WERI-Rb-1 (cell line): ENCODE results near the gene CCN6.
"Not testable (repeated sequence)": the region's sequence is repeated elsewhere in the genome, so short reads cannot be mapped to it uniquely, and the experiment has no call there.

ENCODE experiments used
- DNase-seq: peaks from one replicate; pipeline ENCODE4 v3.0.0-alpha.2; 2020
- H3K27ac ChIP-seq: fragments of 250-450 bp; sonication (Bioruptor Pico); 2 replicates; pipeline ENCODE4 v1.5.1; 2020; ENCODE audit warnings: mild to moderate bottlenecking, moderate library complexity
- H3K27me3 ChIP-seq: fragments of 250-450 bp; sonication (Bioruptor Pico); 2 replicates; pipeline ENCODE4 v1.5.1; 2021; ENCODE audit warnings: mild to moderate bottlenecking, low read depth, moderate library complexity; ENCODE audit not compliant: insufficient read depth, severe bottlenecking
- H3K36me3 ChIP-seq: fragments of 250-450 bp; sonication (Bioruptor Pico); 2 replicates; pipeline ENCODE4 v1.5.1; 2020; ENCODE audit warnings: mild to moderate bottlenecking, moderate library complexity
- H3K4me3 ChIP-seq: 2 replicates; pipeline ENCODE4 v1.5.1; 2011; ENCODE audit warnings: low read depth, mild to moderate bottlenecking, control low read depth, low read length
- H3K9me3 ChIP-seq: fragments of 250-450 bp; sonication (Bioruptor Pico); 2 replicates; pipeline ENCODE4 v1.5.1; 2021; ENCODE audit warnings: mild to moderate bottlenecking, moderate library complexity; ENCODE audit not compliant: severe bottlenecking
- TF ChIP-seq, protein P1 (sequence below): IDR thresholded peaks from 2 replicates; pipeline ENCODE4 v1.5.1; 2011; ENCODE audit warnings: low read depth, mild to moderate bottlenecking, control low read depth, inconsistent platforms, low read length

The CCN6 gene

DNA sequence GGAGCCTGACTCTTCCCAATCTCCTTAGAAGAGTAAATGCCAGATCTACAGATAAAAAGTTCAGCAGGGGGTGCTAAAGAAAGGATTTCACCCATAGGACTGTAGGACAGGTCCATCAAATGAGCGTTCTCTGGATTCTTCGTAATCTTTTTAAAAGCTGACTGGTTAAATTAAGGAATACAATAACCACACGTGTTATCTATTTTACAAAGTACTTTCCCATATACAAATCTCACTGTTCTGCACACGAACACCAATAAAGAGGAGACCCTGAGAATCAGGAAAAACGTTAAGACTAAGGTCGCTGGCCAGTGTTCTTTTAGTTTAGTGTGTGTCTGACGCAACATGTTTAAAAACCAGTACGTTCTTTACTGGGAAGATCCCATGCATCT, 32.8 kb downstream of the CCN6 start:
- Histone ChIP-seq H3K4me3 (peak overlapping the region; percentile 99), H3K36me3 (peaks cover 7% of the 10 kb centered on the region), H3K27me3 (no peaks in the 10 kb centered on the region), H3K27ac (peak overlapping the region; percentile 73), H3K9me3 (no peaks in the 10 kb centered on the region)
- TF ChIP-seq, protein P1, sequence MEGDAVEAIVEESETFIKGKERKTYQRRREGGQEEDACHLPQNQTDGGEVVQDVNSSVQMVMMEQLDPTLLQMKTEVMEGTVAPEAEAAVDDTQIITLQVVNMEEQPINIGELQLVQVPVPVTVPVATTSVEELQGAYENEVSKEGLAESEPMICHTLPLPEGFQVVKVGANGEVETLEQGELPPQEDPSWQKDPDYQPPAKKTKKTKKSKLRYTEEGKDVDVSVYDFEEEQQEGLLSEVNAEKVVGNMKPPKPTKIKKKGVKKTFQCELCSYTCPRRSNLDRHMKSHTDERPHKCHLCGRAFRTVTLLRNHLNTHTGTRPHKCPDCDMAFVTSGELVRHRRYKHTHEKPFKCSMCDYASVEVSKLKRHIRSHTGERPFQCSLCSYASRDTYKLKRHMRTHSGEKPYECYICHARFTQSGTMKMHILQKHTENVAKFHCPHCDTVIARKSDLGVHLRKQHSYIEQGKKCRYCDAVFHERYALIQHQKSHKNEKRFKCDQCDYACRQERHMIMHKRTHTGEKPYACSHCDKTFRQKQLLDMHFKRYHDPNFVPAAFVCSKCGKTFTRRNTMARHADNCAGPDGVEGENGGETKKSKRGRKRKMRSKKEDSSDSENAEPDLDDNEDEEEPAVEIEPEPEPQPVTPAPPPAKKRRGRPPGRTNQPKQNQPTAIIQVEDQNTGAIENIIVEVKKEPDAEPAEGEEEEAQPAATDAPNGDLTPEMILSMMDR, result peak; percentile 19; the same call in 1 of the 2 replicates
- peak; percentile 8 for DNase-seq

DNA sequence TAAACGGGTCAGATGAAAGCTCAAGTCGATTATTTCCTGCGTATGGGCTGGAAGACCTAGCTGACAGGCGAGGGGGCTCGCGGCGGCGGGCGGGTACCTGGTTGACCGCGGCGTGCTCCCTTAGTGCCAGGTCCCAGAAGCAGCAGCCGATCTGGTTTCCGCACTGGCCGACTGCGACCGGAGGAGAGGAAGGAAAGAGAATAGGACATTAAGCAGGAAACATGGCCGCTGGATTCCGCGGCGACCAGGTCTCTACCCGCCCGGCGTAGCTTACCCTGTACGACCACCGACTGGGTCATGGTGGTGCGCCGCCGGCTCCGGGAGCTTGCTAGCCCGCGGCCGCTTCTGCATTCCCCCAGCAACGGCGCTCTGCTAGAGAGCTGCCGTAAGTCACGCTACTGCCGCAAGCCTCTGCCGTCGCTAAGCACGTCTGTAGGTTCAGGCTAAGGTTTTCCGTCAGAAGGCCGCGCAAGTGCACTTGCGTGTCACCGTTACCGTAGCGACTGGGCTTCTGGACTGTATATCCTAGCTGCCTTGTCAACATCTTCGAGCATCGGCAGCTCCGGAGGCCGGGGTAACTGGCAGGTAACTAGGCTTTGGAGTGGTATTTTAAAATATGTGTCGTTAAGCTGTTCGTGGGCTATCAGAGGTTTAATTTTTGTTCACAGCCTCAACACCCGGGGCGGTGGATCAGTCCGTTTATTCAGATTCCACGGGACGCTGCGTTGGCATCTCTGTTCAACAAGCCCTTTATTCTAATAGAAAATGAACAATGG, 33.4 kb downstream of the CCN6 start, which contains the start of the genes FAM229B and TUBE1:
TSS of gene FAM229B (plus strand) at position 456 of the 776 bp plus-strand sequence. CDS start 11,693 bp downstream, outside the sequence.
TSS of gene TUBE1 (minus strand) at position 347 of the 776 bp plus-strand sequence. CDS start at position 299, 48 bp downstream.
- TF ChIP-seq, protein P1, result no peak
- Histone ChIP-seq H3K27me3 (no peaks in the 10 kb centered on the region), H3K9me3 (no peaks in the 10 kb centered on the region), H3K27ac (peak within 1 kb of the TSS; percentile 73), H3K36me3 (peaks cover 7% of the 10 kb centered on the region), H3K4me3 (peak within 1 kb of the TSS; percentile 99)
- DNase-seq, result peak; percentile 94

DNA sequence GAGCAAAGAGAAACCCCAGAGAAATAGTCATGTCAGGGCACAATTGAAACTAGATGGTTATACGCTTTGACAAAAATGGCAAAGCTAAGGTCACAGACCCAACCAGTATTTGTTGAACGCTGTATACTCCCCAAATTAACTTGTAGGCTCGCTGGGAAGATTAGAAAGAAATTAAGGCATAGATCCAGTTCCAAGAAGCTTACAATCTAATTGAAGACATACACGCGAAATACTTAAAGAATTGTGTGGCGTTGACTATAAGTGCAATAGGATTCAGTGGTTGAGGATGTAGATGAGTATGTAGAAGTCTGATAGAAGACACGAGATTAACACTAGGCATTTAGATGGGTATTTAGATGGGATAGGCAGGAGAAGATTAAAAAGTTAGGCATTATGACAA, 34.0 kb downstream of the CCN6 start:
- Histone ChIP-seq H3K27ac (no peak overlapping the region), H3K4me3 (peak overlapping the region; percentile 99), H3K36me3 (peaks cover 7% of the 10 kb centered on the region), H3K27me3 (no peaks in the 10 kb centered on the region), H3K9me3 (no peaks in the 10 kb centered on the region)
- TF ChIP-seq, protein P1, result no peak
- no peak for DNase-seq

DNA sequence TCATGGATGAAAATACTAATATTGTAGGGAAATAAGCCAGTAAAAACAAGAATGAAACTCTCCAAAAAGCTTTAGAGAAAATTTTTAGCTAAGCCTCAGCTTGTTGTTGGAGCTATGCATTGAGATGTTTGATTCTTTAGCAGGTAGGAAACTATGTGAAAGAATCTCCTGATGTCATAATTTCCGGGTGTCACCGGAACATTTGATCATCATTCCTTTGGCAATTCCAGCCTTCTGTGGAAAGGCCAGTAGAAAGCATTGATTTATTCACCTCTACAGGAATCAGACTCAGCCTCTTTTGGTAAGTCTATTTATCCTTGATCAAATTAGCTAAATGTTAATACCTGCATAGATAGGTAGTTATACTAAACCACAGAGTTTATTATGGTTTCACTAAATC, 43.0 kb downstream of the CCN6 start:
- H3K4me3 ChIP-seq, result no peak overlapping the region
- no peak for DNase-seq
- H3K27me3 ChIP-seq, result no peaks in the 10 kb centered on the region
- H3K9me3 ChIP-seq, result no peaks in the 10 kb centered on the region
- TF ChIP-seq, protein P1, result no peak
- no peaks in the 10 kb centered on the region for H3K36me3 ChIP-seq
- no peak overlapping the region for H3K27ac ChIP-seq

DNA sequence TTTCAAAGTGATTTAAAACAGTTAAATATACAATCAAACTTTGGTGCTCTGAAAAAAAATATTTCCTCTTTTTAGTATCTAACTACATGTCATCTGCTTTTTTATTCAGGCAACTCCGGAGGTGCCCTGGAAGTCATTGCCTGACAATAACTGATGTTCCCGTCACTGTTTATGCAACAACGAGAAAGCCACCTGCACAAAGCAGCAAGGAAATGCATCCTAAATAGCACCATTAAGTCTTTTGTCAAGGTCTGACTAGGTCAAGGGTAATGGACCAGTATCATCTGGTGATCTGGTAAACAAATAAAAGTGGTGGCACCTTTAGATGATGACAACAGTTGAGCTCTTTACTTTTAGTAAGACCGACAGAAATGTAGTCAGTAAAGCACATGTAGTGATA, 46.7 kb downstream of the CCN6 start:
- Histone ChIP-seq H3K27ac (no peak overlapping the region), H3K36me3 (no peaks in the 10 kb centered on the region), H3K27me3 (no peaks in the 10 kb centered on the region), H3K9me3 (no peaks in the 10 kb centered on the region), H3K4me3 (no peak overlapping the region)
- TF ChIP-seq, protein P1, result no peak
- no peak for DNase-seq

DNA sequence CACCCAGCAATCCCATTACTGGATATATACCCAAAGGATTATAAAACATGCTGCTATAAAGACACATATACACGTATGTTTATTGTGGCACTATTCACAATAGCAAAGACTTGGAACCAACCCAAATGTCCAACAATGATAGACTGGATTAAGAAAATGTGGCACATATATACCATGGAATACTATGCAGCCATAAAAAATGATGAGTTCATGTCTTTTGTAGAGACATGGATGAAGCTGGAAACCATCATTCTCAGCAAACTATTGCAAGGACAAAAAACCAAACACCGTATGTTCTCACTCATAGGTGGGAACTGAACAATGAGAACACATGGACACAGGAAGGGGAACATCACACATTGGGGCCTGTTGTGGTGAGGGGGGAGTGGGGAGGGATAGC, 52.1 kb downstream of the CCN6 start:
- not testable (repeated sequence) for H3K9me3 ChIP-seq, H3K4me3 ChIP-seq, H3K36me3 ChIP-seq, H3K27me3 ChIP-seq, DNase-seq, H3K27ac ChIP-seq
